ENCODE measurements around the gene TUBA3E. TPM values are rescaled to one million over a fixed set of nuclear protein-coding genes. Genes with fewer than 3 reads are reported as not detected.

TUBA3E gene
- total and polyA plus RNA-seq, 2 of the 13 experiments (the other 11 are each of a cell fraction or from before 2014, with no cell fraction given) = not detected

DNA sequence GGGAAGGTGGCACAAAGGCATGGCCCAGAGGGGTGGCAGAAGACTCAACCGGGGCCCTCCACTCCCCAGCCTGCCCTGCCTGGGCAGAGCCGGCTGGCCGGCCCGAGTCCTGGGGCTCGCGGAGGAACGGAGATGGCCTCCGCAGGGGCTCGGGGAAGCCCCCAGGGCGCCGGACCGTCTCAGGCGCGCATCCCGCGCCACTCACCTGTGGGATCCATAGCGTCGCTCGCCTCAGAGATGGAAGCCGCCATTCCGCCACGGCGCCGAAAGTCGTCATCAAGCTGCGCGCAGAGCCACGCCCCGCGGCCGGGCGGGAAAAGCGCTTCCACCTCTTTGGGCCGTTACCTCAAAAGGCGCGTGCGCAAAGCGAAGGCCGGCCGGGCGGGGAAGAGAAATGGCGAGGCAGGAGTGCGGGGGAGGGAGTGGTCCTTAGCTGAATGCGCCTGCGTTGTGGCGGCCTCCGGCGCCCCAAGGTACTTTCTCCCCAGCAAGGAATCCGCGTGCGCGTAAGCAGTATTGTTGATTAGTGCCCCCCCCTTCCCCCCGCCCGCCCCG, 16.8 kb downstream of the TUBA3E start, which contains the start of gene SMPD4 (continued):
- TF ChIP-seq, protein P1, sequence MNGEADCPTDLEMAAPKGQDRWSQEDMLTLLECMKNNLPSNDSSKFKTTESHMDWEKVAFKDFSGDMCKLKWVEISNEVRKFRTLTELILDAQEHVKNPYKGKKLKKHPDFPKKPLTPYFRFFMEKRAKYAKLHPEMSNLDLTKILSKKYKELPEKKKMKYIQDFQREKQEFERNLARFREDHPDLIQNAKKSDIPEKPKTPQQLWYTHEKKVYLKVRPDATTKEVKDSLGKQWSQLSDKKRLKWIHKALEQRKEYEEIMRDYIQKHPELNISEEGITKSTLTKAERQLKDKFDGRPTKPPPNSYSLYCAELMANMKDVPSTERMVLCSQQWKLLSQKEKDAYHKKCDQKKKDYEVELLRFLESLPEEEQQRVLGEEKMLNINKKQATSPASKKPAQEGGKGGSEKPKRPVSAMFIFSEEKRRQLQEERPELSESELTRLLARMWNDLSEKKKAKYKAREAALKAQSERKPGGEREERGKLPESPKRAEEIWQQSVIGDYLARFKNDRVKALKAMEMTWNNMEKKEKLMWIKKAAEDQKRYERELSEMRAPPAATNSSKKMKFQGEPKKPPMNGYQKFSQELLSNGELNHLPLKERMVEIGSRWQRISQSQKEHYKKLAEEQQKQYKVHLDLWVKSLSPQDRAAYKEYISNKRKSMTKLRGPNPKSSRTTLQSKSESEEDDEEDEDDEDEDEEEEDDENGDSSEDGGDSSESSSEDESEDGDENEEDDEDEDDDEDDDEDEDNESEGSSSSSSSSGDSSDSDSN (CRISPR knock-in tag; IDR thresholded peaks at IDR 0.05) = no peak; the same call in 1 of the 2 replicates
- TF ChIP-seq ZNF446 (CRISPR knock-in tag; IDR thresholded peaks at IDR 0.05) (peak; percentile 76; the same call in 1 of the 2 replicates), ZKSCAN8 (CRISPR knock-in tag; IDR thresholded peaks at IDR 0.05; ENCODE audit: borderline replicate concordance) (no peak), ZNF557 (CRISPR knock-in tag; IDR thresholded peaks at IDR 0.05) (no peak), ZNF550 (CRISPR knock-in tag; IDR thresholded peaks at IDR 0.05; ENCODE audit: borderline replicate concordance) (no peak), NFYC (CRISPR knock-in tag; IDR thresholded peaks at IDR 0.05) (peak; percentile 53; the same call in 1 of the 2 replicates), SP2 (CRISPR knock-in tag; IDR thresholded peaks at IDR 0.05) (no peak), GTF2F1 (IDR thresholded peaks at IDR 0.05; ENCODE audit: low read length) (no peak), RELA (CRISPR knock-in tag; IDR thresholded peaks at IDR 0.05) (no peak), NPAS2 (CRISPR knock-in tag; IDR thresholded peaks at IDR 0.05; ENCODE audit: borderline replicate concordance) (no peak), CSRNP1 (CRISPR knock-in tag; IDR thresholded peaks at IDR 0.05) (peak; percentile 90), KIAA2018 (CRISPR knock-in tag; IDR thresholded peaks at IDR 0.05; ENCODE audit: borderline replicate concordance) (0 out of 2 replicates have a peak, but pooled peaks have one; percentile 54), SRY (CRISPR knock-in tag; IDR thresholded peaks at IDR 0.05) (0 out of 2 replicates have a peak, but pooled peaks have one; percentile 52), ZNF317 (CRISPR knock-in tag; IDR thresholded peaks at IDR 0.05) (peak; percentile 45; the same call in 1 of the 2 replicates), ZSCAN30 (CRISPR knock-in tag; IDR thresholded peaks at IDR 0.05) (no peak), SUZ12 (IDR thresholded peaks at IDR 0.05; ENCODE audit: low read depth, low read length) (no peak)
- TF ChIP-seq, protein P2, sequence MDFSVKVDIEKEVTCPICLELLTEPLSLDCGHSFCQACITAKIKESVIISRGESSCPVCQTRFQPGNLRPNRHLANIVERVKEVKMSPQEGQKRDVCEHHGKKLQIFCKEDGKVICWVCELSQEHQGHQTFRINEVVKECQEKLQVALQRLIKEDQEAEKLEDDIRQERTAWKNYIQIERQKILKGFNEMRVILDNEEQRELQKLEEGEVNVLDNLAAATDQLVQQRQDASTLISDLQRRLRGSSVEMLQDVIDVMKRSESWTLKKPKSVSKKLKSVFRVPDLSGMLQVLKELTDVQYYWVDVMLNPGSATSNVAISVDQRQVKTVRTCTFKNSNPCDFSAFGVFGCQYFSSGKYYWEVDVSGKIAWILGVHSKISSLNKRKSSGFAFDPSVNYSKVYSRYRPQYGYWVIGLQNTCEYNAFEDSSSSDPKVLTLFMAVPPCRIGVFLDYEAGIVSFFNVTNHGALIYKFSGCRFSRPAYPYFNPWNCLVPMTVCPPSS (IDR thresholded peaks at IDR 0.05) = no peak

All from HepG2 (cell line).